Mesenchymal stem cell (in vitro differentiated cells and primary cell): ENCODE measurements around the gene TPTE2.

Experiments
- DNase-seq: peaks from one replicate; pipeline ENCODE4 v3.0.0-alpha.2; 2013
- H2AFZ ChIP-seq: one replicate; pipeline ENCODE4 v1.6.1; 2013; ENCODE audit warnings: low read depth, mild to moderate bottlenecking, control low read depth, inconsistent platforms, low read length, moderate library complexity
- H2AK5ac ChIP-seq: 2 replicates; pipeline ENCODE4 v1.6.1; 2013; ENCODE audit warnings: low read length, moderate library complexity, mild to moderate bottlenecking, inconsistent platforms; ENCODE audit not compliant: severe bottlenecking
- H2BK120ac ChIP-seq: one replicate; pipeline ENCODE4 v1.6.1; 2013; ENCODE audit warnings: low read depth, mild to moderate bottlenecking, inconsistent platforms, low read length, moderate library complexity
- H2BK12ac ChIP-seq, 2 experiments: one replicate each; pipeline ENCODE4 v1.6.1; 2013; ENCODE audit warnings: inconsistent platforms in 2 of 2, low read length in 2 of 2, mild to moderate bottlenecking in 2 of 2, moderate library complexity in 2 of 2, control low read depth in 1 of 2
- H2BK15ac ChIP-seq: one replicate; pipeline ENCODE4 v1.6.1; 2013; ENCODE audit warnings: mild to moderate bottlenecking, low read depth, inconsistent platforms; ENCODE audit not compliant: poor library complexity, severe bottlenecking
- H2BK5ac ChIP-seq: 2 replicates; pipeline ENCODE4 v1.6.1; 2013; ENCODE audit warnings: low read depth, mild to moderate bottlenecking, low read length, control low read depth, inconsistent platforms; ENCODE audit not compliant: poor library complexity, severe bottlenecking
- H3K14ac ChIP-seq, 2 experiments: one replicate each; pipeline ENCODE4 v1.6.1; 2013; ENCODE audit warnings: inconsistent platforms in 2 of 2, low read length in 2 of 2, control low read depth in 1 of 2, mild to moderate bottlenecking in 1 of 2, moderate library complexity in 1 of 2
- H3K18ac ChIP-seq, 2 experiments: one replicate each; pipeline ENCODE4 v1.6.1; 2013; ENCODE audit warnings: inconsistent platforms in 2 of 2, low read length in 2 of 2, control low read depth in 1 of 2, low read depth in 1 of 2, mild to moderate bottlenecking in 1 of 2
- H3K23ac ChIP-seq, 2 experiments: one replicate each; pipeline ENCODE4 v1.6.1; 2013; ENCODE audit warnings: inconsistent platforms in 2 of 2, low read length in 2 of 2, mild to moderate bottlenecking in 2 of 2, moderate library complexity in 2 of 2, control low read depth in 1 of 2
- H3K27ac ChIP-seq: 2 replicates; pipeline ENCODE4 v1.5.1; 2013; ENCODE audit warnings: mild to moderate bottlenecking, moderate library complexity, low read length, control low read depth, inconsistent platforms; ENCODE audit not compliant: poor library complexity, severe bottlenecking
- H3K27me3 ChIP-seq, 2 experiments: 2 replicates each; pipeline versions ENCODE4 v1.6.1 to v1.7.0; 2013; ENCODE audit warnings: low read length in 2 of 2, mild to moderate bottlenecking in 2 of 2, moderate library complexity in 2 of 2, control low read depth in 1 of 2, inconsistent platforms in 1 of 2; ENCODE audit not compliant: control insufficient read depth in 1 of 2, insufficient read depth in 1 of 2
- H3K36me3 ChIP-seq, 2 experiments: 2 replicates each; pipeline versions ENCODE4 v1.6.1 to v1.7.0; 2013; ENCODE audit warnings: low read length in 2 of 2, control low read depth in 1 of 2, inconsistent platforms in 1 of 2, low read depth in 1 of 2, mild to moderate bottlenecking in 1 of 2; ENCODE audit not compliant: insufficient read depth in 2 of 2, control insufficient read depth in 1 of 2
- H3K4ac ChIP-seq, 2 experiments: one replicate each; pipeline ENCODE4 v1.6.1; 2013; ENCODE audit warnings: inconsistent platforms in 2 of 2, low read length in 2 of 2, mild to moderate bottlenecking in 2 of 2, moderate library complexity in 2 of 2, control low read depth in 1 of 2, low read depth in 1 of 2
- H3K4me1 ChIP-seq: 2 replicates; pipeline ENCODE4 v1.6.1; 2013; ENCODE audit warnings: low read depth, low read length, control low read depth; ENCODE audit not compliant: control insufficient read depth, insufficient read depth
- H3K4me2 ChIP-seq: 2 replicates; pipeline ENCODE4 v1.6.1; 2013; ENCODE audit warnings: low read length, mild to moderate bottlenecking, inconsistent platforms; ENCODE audit not compliant: poor library complexity, severe bottlenecking
- H3K4me3 ChIP-seq, 2 experiments: 2 replicates each; pipeline versions ENCODE4 v1.5.1 to v1.7.0; 2013; ENCODE audit warnings: low read length in 2 of 2, mild to moderate bottlenecking in 2 of 2, control low read depth in 1 of 2, low read depth in 1 of 2; ENCODE audit not compliant: insufficient read depth in 1 of 2
- H3K79me1 ChIP-seq: replicated peaks from 2 replicates; pipeline ENCODE4 v1.6.1; 2013; ENCODE audit warnings: mild to moderate bottlenecking, control low read depth, low read length, inconsistent platforms; ENCODE audit not compliant: poor library complexity, severe bottlenecking
- H3K9ac ChIP-seq: 2 replicates; pipeline ENCODE4 v1.7.0; 2013; ENCODE audit warnings: mild to moderate bottlenecking, low read length, moderate library complexity
- H3K9me3 ChIP-seq: 2 replicates; pipeline ENCODE4 v1.7.0; 2013; ENCODE audit warnings: mild to moderate bottlenecking, low read length; ENCODE audit not compliant: control insufficient read depth
- H4K8ac ChIP-seq: one replicate; pipeline ENCODE4 v1.6.1; 2013; ENCODE audit warnings: inconsistent platforms, mild to moderate bottlenecking, low read length, moderate library complexity
- H4K91ac ChIP-seq: one replicate; pipeline ENCODE4 v1.6.1; 2013; ENCODE audit warnings: mild to moderate bottlenecking, low read length, inconsistent platforms
- WGBS: methylation state at CpG from one replicate; pipeline ENCODE4 v1.1.7; 2013; ENCODE audit warnings: mixed read lengths; 5-methylcytosine and 5-hydroxymethylcytosine counted together

The TPTE2 gene

GRCh38 chr13:19581675-19582074 lies 20.3 kb upstream of the TPTE2 start:
- H3K4ac ChIP-seq = no peak overlapping the region
- H3K4me3 ChIP-seq = no peak overlapping the region
- H3K4me2 ChIP-seq = no peak overlapping the region
- no peak overlapping the region for H2BK5ac ChIP-seq
- no peaks in the 10 kb centered on the region for H3K79me1 ChIP-seq
- no peak overlapping the region for H3K27ac ChIP-seq
- no peak overlapping the region for H4K8ac ChIP-seq
- no peak overlapping the region for H3K18ac ChIP-seq
- no peak overlapping the region for H2BK15ac ChIP-seq
- H2AK5ac ChIP-seq = no peak overlapping the region
- H3K36me3 ChIP-seq = no peaks in the 10 kb centered on the region
- peaks cover 0 to 4% of the 10 kb centered on the region in 2 experiments for H3K27me3 ChIP-seq
- DNase-seq = no peak
- H3K9ac ChIP-seq = no peak overlapping the region
- H2BK12ac ChIP-seq = no peak overlapping the region
- no peak overlapping the region for H3K14ac ChIP-seq
- no peak overlapping the region for H4K91ac ChIP-seq
- H2AFZ ChIP-seq = no peak overlapping the region
- no peaks in the 10 kb centered on the region for H3K9me3 ChIP-seq
- no peaks in the 10 kb centered on the region for H3K4me1 ChIP-seq
- no peak overlapping the region for H3K23ac ChIP-seq
- H2BK120ac ChIP-seq = no peak overlapping the region

GRCh38 chr13:19575230-19575629 lies 13.9 kb upstream of the TPTE2 start:
- no peaks in the 10 kb centered on the region for H3K4me1 ChIP-seq
- H2BK15ac ChIP-seq = no peak overlapping the region
- DNase-seq = no peak
- H3K36me3 ChIP-seq = no peaks in the 10 kb centered on the region
- no peak overlapping the region for H3K4ac ChIP-seq
- no peak overlapping the region for H3K23ac ChIP-seq
- no peak overlapping the region for H4K8ac ChIP-seq
- H3K9ac ChIP-seq = no peak overlapping the region
- H3K27me3 ChIP-seq = peaks cover 0 to 3% of the 10 kb centered on the region in 2 experiments
- no peak overlapping the region for H2AFZ ChIP-seq
- H3K4me3 ChIP-seq = no peak overlapping the region
- H3K14ac ChIP-seq = no peak overlapping the region
- 12% methylated on average over 1 of the region's 2 CpGs for WGBS
- H3K18ac ChIP-seq = no peak overlapping the region
- H3K9me3 ChIP-seq = no peaks in the 10 kb centered on the region
- H2AK5ac ChIP-seq = no peak overlapping the region
- no peak overlapping the region for H2BK5ac ChIP-seq
- no peak overlapping the region for H2BK120ac ChIP-seq
- no peak overlapping the region for H4K91ac ChIP-seq
- no peak overlapping the region for H3K27ac ChIP-seq
- H3K4me2 ChIP-seq = no peak overlapping the region
- H2BK12ac ChIP-seq = no peak overlapping the region
- H3K79me1 ChIP-seq = no peaks in the 10 kb centered on the region

DNA sequence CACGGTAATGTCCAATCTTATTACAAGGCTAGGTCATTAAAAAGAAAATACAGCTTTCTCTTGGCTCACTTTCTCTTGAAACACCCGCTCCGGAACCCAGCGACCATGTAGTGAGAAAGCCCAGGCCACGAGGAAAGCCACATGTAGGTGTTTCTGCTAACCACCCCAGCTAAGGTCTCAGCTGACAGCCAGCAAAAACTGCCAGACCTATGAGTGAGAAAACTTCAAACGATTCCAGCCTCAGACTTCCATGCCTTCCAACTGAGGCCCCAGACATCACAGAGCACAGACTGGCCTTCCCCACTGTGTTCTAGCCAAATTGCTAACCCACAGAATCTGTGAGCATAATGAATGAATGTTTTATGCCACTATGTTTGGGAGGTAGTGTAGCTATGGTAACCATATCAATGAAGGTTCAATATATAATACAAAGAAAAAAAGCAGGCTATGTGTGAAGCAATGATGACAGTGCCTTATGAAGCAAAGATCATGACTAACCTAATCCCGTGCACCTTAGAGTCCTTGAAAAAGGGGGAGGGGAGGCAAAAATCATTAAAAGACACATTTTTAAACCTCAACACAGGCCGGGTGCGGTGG lies 11.9 kb upstream of the TPTE2 start:
- Histone ChIP-seq H2BK5ac (no peak overlapping the region), H3K4ac (no peak overlapping the region)

GRCh38 chr13:19572280-19572679 lies 10.9 kb upstream of the TPTE2 start:
- no peaks in the 10 kb centered on the region for H3K36me3 ChIP-seq
- no peak overlapping the region for H4K8ac ChIP-seq
- H3K27ac ChIP-seq = no peak overlapping the region
- H3K9me3 ChIP-seq = no peaks in the 10 kb centered on the region
- H3K4me2 ChIP-seq = no peak overlapping the region
- H2BK5ac ChIP-seq = no peak overlapping the region
- H2BK15ac ChIP-seq = no peak overlapping the region
- no peak for DNase-seq
- no peak overlapping the region for H2BK120ac ChIP-seq
- no peak overlapping the region for H4K91ac ChIP-seq
- H2AK5ac ChIP-seq = no peak overlapping the region
- H3K18ac ChIP-seq = no peak overlapping the region
- H3K4me1 ChIP-seq = no peaks in the 10 kb centered on the region
- H3K9ac ChIP-seq = no peak overlapping the region
- H3K27me3 ChIP-seq = no peaks in the 10 kb centered on the region
- no peak overlapping the region for H3K23ac ChIP-seq
- no peak overlapping the region for H2BK12ac ChIP-seq
- no peak overlapping the region for H3K4me3 ChIP-seq
- no peak overlapping the region for H3K4ac ChIP-seq
- H3K79me1 ChIP-seq = no peaks in the 10 kb centered on the region
- 61% methylated on average over 4 of the region's 4 CpGs for WGBS
- no peak overlapping the region for H3K14ac ChIP-seq
- no peak overlapping the region for H2AFZ ChIP-seq

More for the DNA sequence above, 11.9 kb upstream of the TPTE2 start:
- no peak for DNase-seq
- no peak overlapping the region for H2AK5ac ChIP-seq
- no peak overlapping the region for H2BK15ac ChIP-seq
- no peak overlapping the region for H3K14ac ChIP-seq
- no peak overlapping the region for H3K18ac ChIP-seq
- H3K23ac ChIP-seq = no peak overlapping the region
- H3K9ac ChIP-seq = no peak overlapping the region
- no peaks in the 10 kb centered on the region for H3K9me3 ChIP-seq
- H3K79me1 ChIP-seq = no peaks in the 10 kb centered on the region
- no peak overlapping the region for H3K27ac ChIP-seq
- WGBS = 84% methylated on average over 7 of the region's 9 CpGs
- H2AFZ ChIP-seq = no peak overlapping the region
- H2BK120ac ChIP-seq = no peak overlapping the region
- no peak overlapping the region for H3K4me3 ChIP-seq
- H4K91ac ChIP-seq = no peak overlapping the region
- H2BK12ac ChIP-seq = no peak overlapping the region
- H3K36me3 ChIP-seq = no peaks in the 10 kb centered on the region
- H3K4me2 ChIP-seq = no peak overlapping the region
- no peaks in the 10 kb centered on the region for H3K4me1 ChIP-seq
- H3K27me3 ChIP-seq = no peaks in the 10 kb centered on the region
- H4K8ac ChIP-seq = no peak overlapping the region
